Measurements from ENCODE around the gene CYGB.

CYGB gene

DNA sequence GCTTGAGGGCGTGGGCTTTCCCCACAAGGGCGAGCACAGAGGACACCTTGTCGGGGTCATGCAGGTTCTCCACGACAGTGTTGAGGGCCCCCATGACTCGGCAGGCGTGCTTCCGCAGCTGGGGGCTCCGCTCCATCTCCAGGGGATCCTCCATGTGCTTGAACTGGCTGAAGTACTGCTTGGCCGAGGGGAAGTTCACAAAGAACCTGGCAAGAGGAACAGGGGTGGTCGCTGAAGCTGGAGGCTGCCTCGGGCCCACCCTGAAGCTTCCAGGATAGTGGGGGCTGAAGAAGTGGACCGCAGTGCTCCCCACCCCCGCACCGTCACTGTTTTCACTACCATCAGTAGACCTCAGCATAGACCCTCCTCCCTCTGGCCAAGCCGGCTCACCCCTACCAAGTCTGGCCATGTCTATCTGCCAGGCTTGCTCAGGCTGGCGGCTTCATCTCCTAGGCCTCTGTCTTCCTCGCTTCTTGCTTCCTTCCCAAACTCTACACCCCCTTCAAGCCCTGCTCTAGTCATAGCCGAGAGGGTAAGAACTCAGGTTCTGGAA lies 5.9 kb downstream of the CYGB start:
- Histone ChIP-seq H3K27ac (no peak overlapping the region), H3K27me3 (peaks cover 60% of the 10 kb centered on the region), H3K9me3 (no peaks in the 10 kb centered on the region), H3K4me3 (ENCODE audit: low read depth in 1 of 2, low read length in 1 of 2) (no peak overlapping the region), H3K4me1 (ENCODE audit: control insufficient read depth in 1 of 2, insufficient read depth in 1 of 2, low read depth in 1 of 2, low read length in 1 of 2) (peaks cover 5 to 12% of the 10 kb centered on the region in 2 experiments), H3K36me3 (no peaks in the 10 kb centered on the region)
- TF ChIP-seq, protein P1, sequence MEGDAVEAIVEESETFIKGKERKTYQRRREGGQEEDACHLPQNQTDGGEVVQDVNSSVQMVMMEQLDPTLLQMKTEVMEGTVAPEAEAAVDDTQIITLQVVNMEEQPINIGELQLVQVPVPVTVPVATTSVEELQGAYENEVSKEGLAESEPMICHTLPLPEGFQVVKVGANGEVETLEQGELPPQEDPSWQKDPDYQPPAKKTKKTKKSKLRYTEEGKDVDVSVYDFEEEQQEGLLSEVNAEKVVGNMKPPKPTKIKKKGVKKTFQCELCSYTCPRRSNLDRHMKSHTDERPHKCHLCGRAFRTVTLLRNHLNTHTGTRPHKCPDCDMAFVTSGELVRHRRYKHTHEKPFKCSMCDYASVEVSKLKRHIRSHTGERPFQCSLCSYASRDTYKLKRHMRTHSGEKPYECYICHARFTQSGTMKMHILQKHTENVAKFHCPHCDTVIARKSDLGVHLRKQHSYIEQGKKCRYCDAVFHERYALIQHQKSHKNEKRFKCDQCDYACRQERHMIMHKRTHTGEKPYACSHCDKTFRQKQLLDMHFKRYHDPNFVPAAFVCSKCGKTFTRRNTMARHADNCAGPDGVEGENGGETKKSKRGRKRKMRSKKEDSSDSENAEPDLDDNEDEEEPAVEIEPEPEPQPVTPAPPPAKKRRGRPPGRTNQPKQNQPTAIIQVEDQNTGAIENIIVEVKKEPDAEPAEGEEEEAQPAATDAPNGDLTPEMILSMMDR (IDR thresholded peaks at IDR 0.05) = no peak

DNA sequence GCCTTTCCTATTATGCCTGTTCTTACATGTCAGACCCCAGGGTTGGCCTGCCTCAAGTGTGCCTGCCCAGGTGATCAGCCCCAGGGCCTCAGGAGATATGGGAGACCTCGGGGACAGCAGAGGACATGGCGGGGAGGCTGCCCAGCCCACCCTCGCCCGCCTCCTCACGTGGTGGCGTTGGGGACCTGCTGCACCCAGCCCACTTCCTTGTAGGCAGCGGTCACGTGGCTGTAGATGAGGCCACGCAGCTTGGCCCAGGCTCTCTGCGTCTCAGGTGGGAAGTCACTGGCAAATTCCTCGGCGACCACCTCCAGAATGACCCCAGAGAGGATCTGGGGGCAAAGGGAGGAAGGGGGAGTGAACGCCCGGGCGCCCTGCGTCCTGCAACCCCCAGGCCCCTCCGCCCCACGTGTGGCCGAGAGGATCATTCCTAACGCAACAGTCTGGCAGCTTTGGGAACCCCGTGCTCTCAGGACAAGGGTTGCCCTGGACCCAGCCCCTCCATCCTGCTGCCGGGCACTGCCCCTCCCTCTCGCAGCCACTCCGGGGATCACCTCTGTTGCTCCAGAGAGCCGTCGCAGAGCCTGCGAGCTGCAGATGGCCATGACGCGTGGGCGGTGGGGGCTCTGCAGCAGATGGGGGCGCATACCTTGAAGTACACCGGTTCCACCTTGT lies 6.6 kb downstream of the CYGB start:
- no peak overlapping the region for H3K4me3 ChIP-seq (ENCODE audit: low read depth in 1 of 2, low read length in 1 of 2)
- H3K9me3 ChIP-seq = no peaks in the 10 kb centered on the region
- TF ChIP-seq, protein P1 (IDR thresholded peaks at IDR 0.05) = no peak
- H3K36me3 ChIP-seq = no peaks in the 10 kb centered on the region
- no peak overlapping the region for H3K27ac ChIP-seq
- peaks cover 54% of the 10 kb centered on the region for H3K27me3 ChIP-seq
- H3K4me1 ChIP-seq (ENCODE audit: control insufficient read depth in 1 of 2, insufficient read depth in 1 of 2, low read depth in 1 of 2, low read length in 1 of 2) = peaks cover 5 to 12% of the 10 kb centered on the region in 2 experiments

DNA sequence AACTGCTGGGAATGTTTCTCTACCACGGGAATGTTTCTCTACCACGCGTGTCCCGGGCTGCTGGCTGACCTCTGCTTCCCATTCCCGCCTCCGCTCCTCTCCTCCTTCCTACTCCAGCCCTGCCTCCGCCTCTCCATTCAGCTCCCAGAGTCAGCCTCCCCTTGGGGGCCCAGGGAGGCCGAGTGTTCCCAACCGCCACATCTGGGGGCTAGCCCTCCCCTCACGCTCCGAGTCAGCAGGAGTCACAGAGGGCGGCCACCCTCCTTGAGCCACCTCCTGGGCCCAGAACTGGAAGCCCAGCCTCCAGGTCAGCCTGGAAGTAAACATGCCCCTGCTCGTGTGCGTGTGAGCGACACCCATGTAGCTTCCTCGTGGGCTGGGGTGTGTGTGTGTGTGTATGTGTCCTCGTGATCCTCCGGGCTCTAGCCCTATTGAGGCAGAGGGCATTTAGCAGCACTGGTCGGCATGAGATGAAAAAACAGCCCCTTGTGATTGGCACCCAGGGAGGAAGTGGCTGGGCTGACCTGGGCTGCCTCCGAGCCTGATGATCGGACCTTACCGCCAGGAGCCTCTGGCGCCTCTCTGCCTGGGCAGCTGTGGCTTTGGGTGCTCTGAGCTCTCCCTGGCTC lies 7.3 kb downstream of the CYGB start:
- H3K4me1 ChIP-seq (ENCODE audit: control insufficient read depth in 1 of 2, insufficient read depth in 1 of 2, low read depth in 1 of 2, low read length in 1 of 2) = peaks cover 5 to 12% of the 10 kb centered on the region in 2 experiments
- no peak overlapping the region for H3K4me3 ChIP-seq (ENCODE audit: low read depth in 1 of 2, low read length in 1 of 2)
- no peaks in the 10 kb centered on the region for H3K9me3 ChIP-seq
- TF ChIP-seq, protein P1 (IDR thresholded peaks at IDR 0.05) = no peak
- H3K27me3 ChIP-seq = peaks cover 47% of the 10 kb centered on the region
- no peak overlapping the region for H3K27ac ChIP-seq
- no peaks in the 10 kb centered on the region for H3K36me3 ChIP-seq

DNA sequence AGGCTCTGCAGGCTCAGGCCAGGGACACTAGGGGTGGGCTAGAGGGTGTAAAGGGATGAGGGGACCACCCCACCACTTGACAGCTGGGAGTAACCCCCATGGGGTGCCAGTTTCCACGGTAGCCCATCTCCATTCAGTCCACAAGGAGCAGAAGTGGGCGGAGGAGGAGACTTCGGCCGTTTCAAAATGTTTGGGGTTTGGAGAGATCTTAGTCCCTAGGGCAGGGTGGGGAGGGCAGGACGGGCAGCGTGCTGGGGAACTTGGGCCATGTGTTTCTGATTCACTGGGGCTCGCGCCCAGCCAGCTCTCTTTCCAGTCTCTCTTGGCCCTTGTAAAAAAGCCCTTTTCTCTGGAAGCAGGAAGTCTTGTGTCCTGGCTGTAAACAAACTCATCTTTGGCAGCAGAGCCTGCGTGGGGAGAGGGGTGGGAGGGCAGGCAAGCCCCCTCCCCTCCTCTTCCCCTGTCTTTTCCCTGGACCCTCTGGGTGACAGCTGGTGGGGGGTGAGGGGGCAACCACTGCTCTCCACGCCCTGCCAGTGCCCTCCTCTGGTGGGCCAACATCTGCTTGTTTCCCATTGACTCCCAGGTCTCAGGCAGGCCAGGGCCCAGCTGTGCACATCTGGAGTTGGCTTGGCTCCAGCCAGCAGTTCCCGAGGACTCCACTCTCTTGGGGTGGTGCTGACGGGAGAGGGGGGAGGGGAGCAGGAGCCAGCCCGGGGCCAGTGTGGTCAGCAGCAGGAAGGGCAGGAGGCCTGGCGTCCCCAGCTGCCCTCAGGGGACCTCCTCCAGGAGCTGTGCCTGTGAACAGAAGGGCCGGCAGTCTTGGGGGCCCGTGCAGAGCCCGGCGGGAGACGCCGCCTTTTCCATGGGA lies 8.1 kb downstream of the CYGB start:
- peaks cover 5 to 12% of the 10 kb centered on the region in 2 experiments for H3K4me1 ChIP-seq (ENCODE audit: control insufficient read depth in 1 of 2, insufficient read depth in 1 of 2, low read depth in 1 of 2, low read length in 1 of 2)
- TF ChIP-seq, protein P1 (IDR thresholded peaks at IDR 0.05) = no peak
- no peak overlapping the region for H3K27ac ChIP-seq
- H3K4me3 ChIP-seq (ENCODE audit: low read depth in 1 of 2, low read length in 1 of 2) = no peak overlapping the region
- H3K27me3 ChIP-seq = peaks cover 40% of the 10 kb centered on the region
- H3K9me3 ChIP-seq = no peaks in the 10 kb centered on the region
- no peaks in the 10 kb centered on the region for H3K36me3 ChIP-seq

DNA sequence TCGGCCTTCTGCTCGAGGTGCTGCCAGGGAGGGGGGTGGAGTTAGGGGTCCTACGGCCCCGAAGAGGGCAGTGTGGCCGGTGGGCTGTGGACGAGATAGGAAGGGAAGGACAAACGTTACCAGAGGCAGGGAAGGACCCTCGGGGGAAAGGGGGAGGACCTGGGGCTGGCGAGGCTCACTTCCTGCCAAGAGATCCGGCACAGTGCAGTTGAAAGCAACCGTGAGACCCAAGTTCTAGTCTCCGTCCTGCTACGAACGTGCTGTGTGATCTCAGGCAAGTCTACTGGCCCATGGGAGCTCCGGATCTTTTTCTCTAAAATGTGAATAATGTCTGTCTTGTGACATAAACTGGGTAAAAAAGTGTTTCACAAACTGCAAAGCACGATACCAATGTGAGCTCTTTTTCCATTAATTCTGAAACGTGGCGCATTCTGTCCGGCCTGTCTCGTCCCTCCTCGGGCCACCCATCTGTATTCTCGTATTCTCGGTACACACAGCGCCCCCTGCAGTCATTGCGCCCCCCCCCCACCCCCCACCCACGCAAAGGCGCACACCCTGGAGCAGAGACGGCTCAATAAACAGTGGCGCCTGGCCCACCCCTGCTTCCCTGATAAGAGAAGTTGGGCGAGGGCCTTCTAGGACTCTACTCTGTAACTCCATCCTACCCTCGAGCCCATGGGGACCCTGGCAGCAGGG lies 8.8 kb downstream of the CYGB start:
- Histone ChIP-seq H3K36me3 (no peaks in the 10 kb centered on the region), H3K4me3 (ENCODE audit: low read depth in 1 of 2, low read length in 1 of 2) (no peak overlapping the region), H3K27ac (no peak overlapping the region), H3K9me3 (no peaks in the 10 kb centered on the region), H3K4me1 (ENCODE audit: control insufficient read depth in 1 of 2, insufficient read depth in 1 of 2, low read depth in 1 of 2, low read length in 1 of 2) (peaks cover 5 to 12% of the 10 kb centered on the region in 2 experiments), H3K27me3 (peaks cover 36% of the 10 kb centered on the region)
- TF ChIP-seq, protein P1 (IDR thresholded peaks at IDR 0.05) = no peak
